WI38 (cell line): ENCODE results near the gene CHD6.

Experiments used
- H3K4me3 ChIP-seq: 2 replicates; pipeline ENCODE4 v1.5.1; 2011; ENCODE audit warnings: low read depth, mild to moderate bottlenecking, control low read depth, low read length
- TF ChIP-seq, protein P1 (sequence below): IDR thresholded peaks from 2 replicates; pipeline ENCODE4 v1.5.1; 2012; ENCODE audit warnings: low read depth, mild to moderate bottlenecking, control low read depth, low read length

Gene CHD6

DNA sequence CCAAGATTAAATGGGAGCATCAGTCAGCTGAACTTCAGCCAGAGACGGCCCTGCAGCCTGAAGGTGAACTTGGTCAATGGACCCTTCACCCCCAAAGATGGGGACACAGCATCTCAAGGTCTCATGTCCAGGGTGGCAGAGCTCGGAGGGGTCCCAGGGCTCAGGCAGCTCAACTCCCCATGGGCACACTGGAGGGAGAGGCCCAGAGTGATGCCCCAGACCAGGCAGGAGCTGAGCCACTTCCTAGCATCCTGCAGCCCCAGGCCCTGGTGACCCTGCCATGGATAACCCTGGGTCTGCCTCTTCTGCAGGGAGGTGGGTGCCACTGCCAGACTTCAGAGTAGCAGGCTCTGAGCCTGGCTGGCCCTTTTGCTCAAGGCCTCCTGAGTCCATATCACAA lies 224.1 kb downstream of the CHD6 start:
- TF ChIP-seq, protein P1, sequence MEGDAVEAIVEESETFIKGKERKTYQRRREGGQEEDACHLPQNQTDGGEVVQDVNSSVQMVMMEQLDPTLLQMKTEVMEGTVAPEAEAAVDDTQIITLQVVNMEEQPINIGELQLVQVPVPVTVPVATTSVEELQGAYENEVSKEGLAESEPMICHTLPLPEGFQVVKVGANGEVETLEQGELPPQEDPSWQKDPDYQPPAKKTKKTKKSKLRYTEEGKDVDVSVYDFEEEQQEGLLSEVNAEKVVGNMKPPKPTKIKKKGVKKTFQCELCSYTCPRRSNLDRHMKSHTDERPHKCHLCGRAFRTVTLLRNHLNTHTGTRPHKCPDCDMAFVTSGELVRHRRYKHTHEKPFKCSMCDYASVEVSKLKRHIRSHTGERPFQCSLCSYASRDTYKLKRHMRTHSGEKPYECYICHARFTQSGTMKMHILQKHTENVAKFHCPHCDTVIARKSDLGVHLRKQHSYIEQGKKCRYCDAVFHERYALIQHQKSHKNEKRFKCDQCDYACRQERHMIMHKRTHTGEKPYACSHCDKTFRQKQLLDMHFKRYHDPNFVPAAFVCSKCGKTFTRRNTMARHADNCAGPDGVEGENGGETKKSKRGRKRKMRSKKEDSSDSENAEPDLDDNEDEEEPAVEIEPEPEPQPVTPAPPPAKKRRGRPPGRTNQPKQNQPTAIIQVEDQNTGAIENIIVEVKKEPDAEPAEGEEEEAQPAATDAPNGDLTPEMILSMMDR: no peak
- H3K4me3 ChIP-seq: no peak overlapping the region

DNA sequence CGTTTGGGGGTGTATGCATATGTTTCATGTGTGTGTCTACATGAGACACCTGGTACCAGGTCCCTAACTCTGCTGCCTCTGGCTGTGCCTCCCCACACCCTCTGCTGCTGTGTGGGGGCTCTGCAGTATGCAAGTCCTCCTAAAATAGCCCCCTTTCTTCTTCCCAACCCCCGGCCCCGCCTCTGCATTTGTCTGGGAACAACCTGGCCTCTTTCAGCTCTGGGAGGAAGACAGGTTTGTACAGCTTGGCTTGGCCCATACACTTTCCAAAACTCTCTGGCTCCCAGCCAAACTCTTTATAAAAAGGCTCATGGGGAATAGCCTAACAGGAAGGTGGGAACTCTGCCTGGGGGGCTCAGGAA lies 224.5 kb downstream of the CHD6 start:
- TF ChIP-seq, protein P1: no peak

DNA sequence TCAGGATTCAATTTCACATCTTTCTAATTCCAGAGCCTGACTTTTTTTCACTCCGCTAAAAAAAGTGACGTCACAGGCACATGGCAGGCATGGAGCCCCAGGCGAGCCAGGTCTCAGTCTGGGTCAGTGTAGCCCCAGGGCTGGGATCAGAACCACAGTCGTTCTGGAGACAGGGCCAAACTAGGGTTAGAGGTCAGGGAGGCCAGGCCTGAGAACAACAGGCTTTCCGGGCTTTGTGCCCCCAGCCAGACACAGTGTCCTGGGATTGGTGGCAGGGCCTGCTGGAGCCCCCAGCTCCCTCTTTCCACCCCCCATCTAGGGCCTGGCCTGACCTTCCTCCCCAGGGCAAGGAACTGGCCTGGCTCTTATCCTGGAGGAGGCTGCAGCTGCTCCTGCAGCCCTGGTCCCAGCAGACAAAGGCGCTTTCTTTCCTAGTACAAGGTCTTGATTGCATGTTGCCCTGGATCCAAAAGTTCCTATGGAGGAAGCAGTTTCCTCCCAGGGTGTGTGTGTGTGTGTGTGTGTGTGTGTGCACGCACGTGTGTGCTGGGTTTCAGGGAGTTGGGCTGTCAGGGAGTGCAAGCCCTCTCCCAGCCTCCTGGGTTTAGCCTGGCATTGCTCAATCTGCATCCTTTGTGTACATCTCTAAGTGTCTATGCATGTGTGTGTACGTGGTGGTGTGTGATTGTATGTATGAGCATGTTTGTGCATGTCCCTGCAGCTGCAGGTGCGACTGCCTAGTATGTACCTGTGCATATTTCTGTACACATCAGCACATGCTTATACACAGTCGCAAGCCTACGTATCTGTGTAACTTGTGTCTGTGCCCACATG lies 225.1 kb downstream of the CHD6 start:
- no peak overlapping the region for H3K4me3 ChIP-seq
- TF ChIP-seq, protein P1: no peak

More for the DNA sequence above, 224.5 kb downstream of the CHD6 start:
- no peak overlapping the region for H3K4me3 ChIP-seq

DNA sequence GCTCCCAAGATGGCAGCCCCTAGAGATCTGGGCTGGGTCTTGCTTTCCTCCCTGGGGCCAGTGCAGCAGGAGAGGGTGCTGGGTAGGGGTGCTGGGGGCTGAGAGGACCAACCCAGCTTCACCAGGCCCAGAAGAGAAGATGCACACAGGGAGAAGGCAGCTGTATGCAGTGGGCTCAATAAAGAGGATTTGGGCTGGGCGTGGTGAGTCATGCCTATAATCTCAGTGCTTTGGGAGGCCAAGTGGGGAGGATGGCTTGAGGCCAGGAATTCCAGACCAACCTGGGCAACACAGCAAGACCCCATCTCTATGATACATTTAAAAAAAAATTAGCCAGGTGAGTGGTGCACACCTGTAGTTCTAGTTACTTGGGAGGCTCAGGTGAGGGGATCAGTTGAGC lies 225.9 kb downstream of the CHD6 start:
- TF ChIP-seq, protein P1: no peak

DNA sequence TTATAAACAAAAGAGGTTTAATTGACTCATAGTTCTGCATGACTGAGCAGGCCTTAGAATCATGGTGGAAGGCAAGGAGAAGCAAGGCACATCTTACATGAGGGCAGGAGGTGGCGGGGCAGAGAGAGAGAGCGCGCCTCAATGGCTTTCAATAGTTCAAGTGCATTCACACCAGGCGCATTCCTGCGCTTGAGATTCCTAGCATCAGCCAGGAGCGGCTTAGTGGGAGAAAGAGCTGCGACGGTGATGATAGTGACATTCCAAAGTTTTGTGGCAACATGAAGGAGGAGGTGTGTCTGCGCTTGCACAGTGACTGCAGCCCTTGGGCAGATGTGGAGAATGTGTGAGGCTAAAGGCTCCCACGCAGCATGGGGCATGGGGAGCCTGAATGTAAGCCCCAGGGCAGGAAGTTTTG lies 226.6 kb downstream of the CHD6 start:
- H3K4me3 ChIP-seq: no peak overlapping the region
- TF ChIP-seq, protein P1: no peak

More for the DNA sequence above, 225.9 kb downstream of the CHD6 start:
- no peak overlapping the region for H3K4me3 ChIP-seq

DNA sequence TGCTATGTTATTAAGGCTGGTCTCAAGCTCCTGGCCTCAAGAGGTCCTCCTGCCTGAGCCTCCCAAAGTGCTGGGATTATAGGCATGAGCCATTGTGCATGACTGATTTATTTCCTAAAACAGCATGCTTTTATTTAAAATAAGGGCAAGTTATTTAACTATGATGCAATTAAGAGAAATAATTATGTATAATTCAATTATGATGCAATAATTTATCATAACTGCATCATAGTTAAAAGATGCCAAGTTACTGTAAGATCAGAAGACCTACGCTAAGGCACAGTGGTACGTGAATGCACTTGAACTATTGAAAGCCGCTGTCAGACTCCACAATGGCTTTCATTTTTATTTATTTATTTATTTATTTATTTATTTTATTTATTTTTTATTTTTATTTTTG lies 227.3 kb downstream of the CHD6 start:
- no peak overlapping the region for H3K4me3 ChIP-seq
- TF ChIP-seq, protein P1: no peak

DNA sequence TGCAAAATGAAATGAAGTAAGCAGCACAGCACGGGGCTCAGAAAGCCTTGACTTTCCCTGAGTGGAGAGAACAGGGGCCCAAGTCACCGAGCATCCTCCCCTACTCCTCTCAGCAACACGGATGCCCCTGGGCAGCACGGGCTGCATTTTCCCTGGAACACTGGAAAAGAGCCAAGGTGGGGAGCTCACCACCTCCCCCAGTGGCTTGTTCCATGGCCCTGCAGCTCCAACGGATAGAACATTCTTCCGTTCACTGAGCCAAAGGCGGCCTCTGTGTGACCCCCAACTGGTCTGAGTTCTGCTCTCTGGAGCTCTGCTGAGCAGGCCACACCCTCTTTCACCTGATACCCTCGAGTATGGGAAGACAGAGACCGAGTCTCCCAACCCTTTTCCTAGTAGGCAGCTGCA lies 230.7 kb downstream of the CHD6 start:
- TF ChIP-seq, protein P1: no peak
- H3K4me3 ChIP-seq: no peak overlapping the region
